Measurements from ENCODE around the gene XDH. TPM values are rescaled to one million over a fixed set of nuclear protein-coding genes. Genes with fewer than 3 reads are reported as not detected.

The XDH gene
- total RNA-seq, 1 experiment from 2014 or later, result 0.91 TPM

DNA sequence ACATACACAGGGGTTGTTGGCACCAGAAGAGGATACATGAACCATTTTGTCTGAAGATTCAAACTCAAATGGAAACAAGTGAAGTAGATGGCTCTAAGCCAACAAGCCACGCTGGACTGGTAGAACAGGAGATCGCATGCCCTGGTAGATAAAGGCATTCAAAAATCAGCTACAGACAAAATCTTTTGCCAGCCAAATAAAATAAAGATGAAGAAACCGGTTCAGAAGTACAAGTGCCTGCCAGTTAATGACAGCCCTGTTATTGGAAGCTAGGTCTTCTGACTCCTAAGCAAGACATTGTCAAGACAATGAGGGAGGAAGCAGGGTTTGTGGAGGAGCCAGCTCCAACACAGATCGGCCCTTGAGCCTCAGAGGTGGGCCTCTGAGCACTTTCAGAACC is 128.3 kb downstream of the XDH start:
- Histone ChIP-seq H3F3A (ENCODE audit: low read length, unreplicated experiment) (no peaks in the 10 kb centered on the region), H3K4me3 (ENCODE audit: low read length) (no peak overlapping the region), H3K27me3 (ENCODE audit: low read length) (no peaks in the 10 kb centered on the region), H3K4me1 (ENCODE audit: insufficient read depth, low read length) (peaks cover 10% of the 10 kb centered on the region), H3K9me3 (ENCODE audit: low read length) (no peaks in the 10 kb centered on the region), H2AFZ (ENCODE audit: low read length) (no peak overlapping the region), H4K20me1 (ENCODE audit: low read length) (no peaks in the 10 kb centered on the region), H3K36me3 (ENCODE audit: low read depth, low read length) (no peaks in the 10 kb centered on the region), H3K4me2 (ENCODE audit: low read length) (no peak overlapping the region), H3K9ac (ENCODE audit: low read length) (no peak overlapping the region), H3K27ac (ENCODE audit: low read length) (no peak overlapping the region), H3K79me2 (ENCODE audit: low read length) (no peaks in the 10 kb centered on the region), H3K9me2 (replicated peaks; ENCODE audit: low read length) (no peaks in the 10 kb centered on the region)
- ChIA-PET POLR2A (ENCODE audit: unreplicated experiment) (no interaction called here), CTCF (no interaction called here)
- ATAC-seq (no peak), DNase-seq (peak; percentile 11)
- no peak for TF ChIP-seq EZH2 (IDR thresholded peaks at IDR 0.05; ENCODE audit: low read length, unreplicated experiment)
- TF ChIP-seq, protein P1, sequence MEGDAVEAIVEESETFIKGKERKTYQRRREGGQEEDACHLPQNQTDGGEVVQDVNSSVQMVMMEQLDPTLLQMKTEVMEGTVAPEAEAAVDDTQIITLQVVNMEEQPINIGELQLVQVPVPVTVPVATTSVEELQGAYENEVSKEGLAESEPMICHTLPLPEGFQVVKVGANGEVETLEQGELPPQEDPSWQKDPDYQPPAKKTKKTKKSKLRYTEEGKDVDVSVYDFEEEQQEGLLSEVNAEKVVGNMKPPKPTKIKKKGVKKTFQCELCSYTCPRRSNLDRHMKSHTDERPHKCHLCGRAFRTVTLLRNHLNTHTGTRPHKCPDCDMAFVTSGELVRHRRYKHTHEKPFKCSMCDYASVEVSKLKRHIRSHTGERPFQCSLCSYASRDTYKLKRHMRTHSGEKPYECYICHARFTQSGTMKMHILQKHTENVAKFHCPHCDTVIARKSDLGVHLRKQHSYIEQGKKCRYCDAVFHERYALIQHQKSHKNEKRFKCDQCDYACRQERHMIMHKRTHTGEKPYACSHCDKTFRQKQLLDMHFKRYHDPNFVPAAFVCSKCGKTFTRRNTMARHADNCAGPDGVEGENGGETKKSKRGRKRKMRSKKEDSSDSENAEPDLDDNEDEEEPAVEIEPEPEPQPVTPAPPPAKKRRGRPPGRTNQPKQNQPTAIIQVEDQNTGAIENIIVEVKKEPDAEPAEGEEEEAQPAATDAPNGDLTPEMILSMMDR (conservative IDR thresholded peaks at IDR 0.05; ENCODE audit: low read depth, low read length), result no peak
- TF ChIP-seq EZH2phosphoT487 (IDR thresholded peaks at IDR 0.05; ENCODE audit: borderline replicate concordance, low read length), result no peak
- BruUV-seq (replicated peaks), result no TSS peak
- intact Hi-C loops (cut with micrococcal nuclease), result no loop called here

Other genes with a start within 250 kb of the XDH start
- gene CAPN14, start 197.2 kb downstream of the XDH start, total RNA-seq (2014; rRNA removed), result 0.35 TPM in 1 of 2 replicates, not detected in the other
- gene EHD3, start 180.6 kb downstream of the XDH start, total RNA-seq (2014; rRNA removed), result 3.2 and 4.4 TPM in 2 replicates
- gene SRD5A2, start 166.2 kb upstream of the XDH start, total RNA-seq (2014; rRNA removed), result 0.07 TPM in 1 of 2 replicates, not detected in the other